Astrocyte of the cerebellum (primary cell): ENCODE measurements around the gene ZDHHC14.
A peak's percentile ranks its signal among the peaks of the same experiment; 100 is the strongest.

Experiments used
- DNase-seq: peaks from one replicate; pipeline ENCODE4 v3.0.0-alpha.2; 2011; ENCODE audit warnings: low read depth
- H3K4me3 ChIP-seq: 2 replicates; pipeline ENCODE4 v1.5.1; 2011; ENCODE audit warnings: mild to moderate bottlenecking, low read depth, low read length, moderate library complexity
- in situ Hi-C: cut with HindIII; loops from 2 replicates; pipeline ENCODE4 v1.10.0; 2017; ENCODE audit warnings: low sequenced_read_pairs
- TF ChIP-seq, protein P1 (sequence below): IDR thresholded peaks from 2 replicates; pipeline ENCODE4 v1.5.1; 2012; ENCODE audit warnings: low read length, low read depth, moderate library complexity, mild to moderate bottlenecking; ENCODE audit errors: missing control alignments

ZDHHC14 gene

GRCh38 chr6:157710604-157711003 is 329.6 kb downstream of the ZDHHC14 start:
- H3K4me3 ChIP-seq, result no peak overlapping the region
- no peak for DNase-seq
- TF ChIP-seq, protein P1, sequence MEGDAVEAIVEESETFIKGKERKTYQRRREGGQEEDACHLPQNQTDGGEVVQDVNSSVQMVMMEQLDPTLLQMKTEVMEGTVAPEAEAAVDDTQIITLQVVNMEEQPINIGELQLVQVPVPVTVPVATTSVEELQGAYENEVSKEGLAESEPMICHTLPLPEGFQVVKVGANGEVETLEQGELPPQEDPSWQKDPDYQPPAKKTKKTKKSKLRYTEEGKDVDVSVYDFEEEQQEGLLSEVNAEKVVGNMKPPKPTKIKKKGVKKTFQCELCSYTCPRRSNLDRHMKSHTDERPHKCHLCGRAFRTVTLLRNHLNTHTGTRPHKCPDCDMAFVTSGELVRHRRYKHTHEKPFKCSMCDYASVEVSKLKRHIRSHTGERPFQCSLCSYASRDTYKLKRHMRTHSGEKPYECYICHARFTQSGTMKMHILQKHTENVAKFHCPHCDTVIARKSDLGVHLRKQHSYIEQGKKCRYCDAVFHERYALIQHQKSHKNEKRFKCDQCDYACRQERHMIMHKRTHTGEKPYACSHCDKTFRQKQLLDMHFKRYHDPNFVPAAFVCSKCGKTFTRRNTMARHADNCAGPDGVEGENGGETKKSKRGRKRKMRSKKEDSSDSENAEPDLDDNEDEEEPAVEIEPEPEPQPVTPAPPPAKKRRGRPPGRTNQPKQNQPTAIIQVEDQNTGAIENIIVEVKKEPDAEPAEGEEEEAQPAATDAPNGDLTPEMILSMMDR, result no peak
- in situ Hi-C loops, result no loop called here

DNA sequence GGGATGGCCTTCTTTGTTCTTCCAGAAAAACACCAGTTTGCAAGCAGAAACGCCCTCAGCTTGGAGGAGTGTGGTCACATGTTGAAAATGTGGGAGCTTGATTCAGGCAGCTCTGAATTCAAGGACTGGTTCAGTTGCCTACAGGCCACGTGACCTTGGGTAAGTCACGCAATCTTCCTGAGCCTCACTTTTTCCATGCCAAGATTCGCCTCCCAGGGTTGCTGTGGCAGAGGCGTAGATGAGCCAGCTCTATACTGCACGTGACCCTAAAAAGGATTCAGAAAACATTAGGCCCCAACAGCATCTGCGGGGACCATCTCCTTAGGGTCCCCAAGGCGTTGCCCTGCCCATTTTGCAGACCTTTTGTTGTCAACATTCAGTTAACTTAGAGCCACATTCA is 330.1 kb downstream of the ZDHHC14 start:
- TF ChIP-seq, protein P1, result no peak
- in situ Hi-C loops, result no loop called here
- no peak overlapping the region for H3K4me3 ChIP-seq
- DNase-seq, result no peak

DNA sequence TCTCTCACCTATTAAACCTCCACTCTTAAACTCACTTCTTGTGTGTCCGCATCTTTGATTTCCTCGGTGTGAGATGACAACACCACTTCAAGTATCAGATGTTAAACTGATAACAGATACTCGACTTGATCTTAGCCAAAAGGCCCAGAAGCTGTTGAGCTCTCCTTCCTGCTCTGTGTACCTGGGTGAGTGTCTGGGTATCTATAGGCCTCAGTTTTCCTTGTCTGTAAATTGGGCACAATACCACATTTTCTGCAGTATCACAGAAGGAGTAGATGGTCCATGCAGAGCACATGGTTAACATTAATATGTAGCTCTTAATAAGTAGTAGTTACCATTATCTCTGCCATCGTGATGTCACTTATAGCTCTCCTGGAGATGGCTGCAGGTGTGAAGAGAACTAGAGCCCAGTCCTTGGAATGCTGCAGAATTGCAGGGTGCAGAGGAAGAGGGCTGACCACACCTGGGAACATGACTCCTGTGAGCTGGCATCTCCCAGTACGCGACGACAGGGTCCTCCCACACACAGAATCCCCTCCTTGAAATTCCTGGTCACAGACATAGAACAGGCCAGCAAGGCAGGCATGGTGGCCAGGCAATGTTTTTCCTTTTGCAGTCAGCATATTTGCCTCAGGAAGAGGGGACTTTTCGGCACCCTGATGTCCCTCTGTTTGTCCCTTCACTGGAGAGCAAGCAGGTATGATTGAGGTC is 331.8 kb downstream of the ZDHHC14 start:
- DNase-seq, result no peak
- H3K4me3 ChIP-seq, result no peak overlapping the region
- in situ Hi-C loops, result no loop called here
- TF ChIP-seq, protein P1, result no peak

DNA sequence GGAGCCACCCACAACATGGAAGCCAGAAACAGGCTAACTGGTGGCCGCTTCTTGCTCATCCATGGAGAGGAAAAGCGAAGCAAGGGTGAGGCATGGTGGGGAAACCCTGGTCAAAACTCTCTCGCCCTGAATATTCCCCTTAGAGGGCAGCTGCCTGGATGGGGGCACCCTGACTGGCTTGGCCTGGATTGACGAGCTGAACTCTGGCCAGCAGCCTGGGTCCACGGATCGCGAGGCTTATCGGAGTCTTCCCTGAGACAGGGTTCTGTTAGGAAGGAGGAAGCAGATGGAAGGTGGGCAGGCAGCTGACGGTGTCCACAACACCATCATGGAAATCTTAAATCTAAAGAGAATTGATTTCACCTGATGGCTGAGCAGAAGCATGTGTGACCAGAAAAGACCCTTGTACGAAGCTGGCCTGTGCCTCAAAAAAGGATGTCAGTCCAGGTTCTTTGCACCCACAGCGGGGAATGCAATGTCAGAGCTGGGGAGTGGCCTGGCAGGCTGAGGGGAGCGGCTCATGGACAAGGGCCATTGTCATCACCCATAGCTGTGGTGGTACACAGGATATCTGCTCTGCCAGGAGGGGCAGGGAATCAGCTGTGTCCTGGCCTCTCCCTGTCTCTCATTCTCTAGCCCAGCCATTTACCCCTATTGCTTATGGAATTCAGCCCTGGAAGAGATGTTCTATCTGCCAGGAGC is 332.6 kb downstream of the ZDHHC14 start:
- TF ChIP-seq, protein P1, result no peak
- in situ Hi-C loops, result no loop called here
- DNase-seq, result no peak

DNA sequence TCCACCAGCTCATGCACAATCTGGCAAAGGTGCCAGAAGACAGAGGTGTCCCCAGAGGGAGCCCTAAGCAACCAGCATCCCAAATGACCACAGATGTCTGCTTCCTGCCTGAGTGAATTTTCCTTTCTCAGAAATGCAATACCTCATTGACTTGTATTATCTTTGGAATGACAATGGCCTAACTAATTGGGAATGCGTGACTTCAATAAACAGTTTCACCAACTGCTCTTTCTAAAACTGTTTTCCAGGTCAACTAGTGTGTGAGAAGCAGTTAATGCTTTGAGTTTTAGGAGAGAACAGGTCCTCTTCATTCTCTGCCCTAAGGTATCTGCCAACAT is 333.1 kb downstream of the ZDHHC14 start:
- DNase-seq, result peak; percentile 87
- no peak overlapping the region for H3K4me3 ChIP-seq
- in situ Hi-C loops, result no loop called here
- TF ChIP-seq, protein P1, result peak; percentile 23

More for the DNA sequence above, 332.6 kb downstream of the ZDHHC14 start:
- no peak overlapping the region for H3K4me3 ChIP-seq

DNA sequence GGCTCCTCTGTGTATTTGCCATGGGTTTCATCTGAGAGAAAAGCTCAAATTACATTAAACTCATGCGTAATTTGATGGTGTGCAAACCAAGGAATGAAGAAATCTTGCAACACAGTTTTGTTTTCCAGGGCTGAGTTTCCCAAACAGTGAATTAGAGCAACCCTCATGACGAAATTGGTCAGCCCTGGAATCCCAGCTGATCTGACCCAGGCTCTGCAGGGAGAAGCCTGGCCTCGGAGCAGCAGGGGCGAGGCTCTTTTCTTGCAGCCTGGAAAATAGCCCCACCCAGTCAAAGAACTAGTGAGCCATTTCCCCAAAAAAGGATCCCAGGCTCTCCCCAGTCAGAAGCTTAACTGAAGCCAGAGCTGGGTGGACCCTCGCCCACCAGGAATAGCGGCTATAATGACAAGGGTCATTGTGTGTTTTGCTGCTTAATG is 334.8 kb downstream of the ZDHHC14 start:
- in situ Hi-C loops, result no loop called here
- DNase-seq, result peak; percentile 84
- no peak overlapping the region for H3K4me3 ChIP-seq
- TF ChIP-seq, protein P1, result no peak
